A673 (cell line): ENCODE measurements around the gene CARMIL1. TPM values are rescaled to one million over a fixed set of nuclear protein-coding genes. Genes with fewer than 3 reads are reported as not detected.

Source experiments
- BruUV-seq: library from RNA; stranded (reverse); fragments of 400-500 nt; replicated peaks from 2 replicates; lab custom pipeline; 2021; lab: Mats Ljungman, UMichigan
- CTCF ChIA-PET: fragments of 300-600 bp; sonication (Branson Sonifier 250); formaldehyde crosslinking; loops from one replicate; lab custom pipeline; 2022; ENCODE audit warnings: antibody characterized with exemption; lab: Charles Lee
- POLR2A ChIA-PET: fragments of 300-600 bp; sonication (Branson Sonifier 250); formaldehyde crosslinking; loops from one replicate; lab custom pipeline; 2022; ENCODE audit warnings: antibody characterized with exemption; ENCODE audit not compliant: low non-redundant PET; lab: Charles Lee
- DNase-seq: peaks from one replicate; pipeline ENCODE4 v3.0.0-alpha.2; 2015; ENCODE audit warnings: low spot score
- H3K27ac ChIP-seq: fragments of 200-600 bp; sonication (generic); 2 replicates; pipeline ENCODE4 v1.5.1; 2016; ENCODE audit warnings: mixed run types, low read depth, mild to moderate bottlenecking, mixed read lengths, antibody characterized with exemption, low read length; ENCODE audit not compliant: poor library complexity, severe bottlenecking
- H3K27me3 ChIP-seq: fragments of 200-600 bp; sonication (generic); replicated peaks from 2 replicates; pipeline ENCODE4 v1.6.1; 2017; ENCODE audit warnings: mixed run types, low read depth, mild to moderate bottlenecking, mixed read lengths, antibody characterized with exemption, low read length; ENCODE audit not compliant: insufficient read depth, poor library complexity
- H3K36me3 ChIP-seq: fragments of 200-600 bp; sonication (generic); 2 replicates; pipeline ENCODE4 v1.6.1; 2016; ENCODE audit warnings: mixed run types, mild to moderate bottlenecking, mixed read lengths, antibody characterized with exemption, low read length; ENCODE audit not compliant: insufficient read depth, poor library complexity, severe bottlenecking
- H3K4me1 ChIP-seq: fragments of 200-600 bp; sonication (generic); 2 replicates; pipeline ENCODE4 v1.6.1; 2017; ENCODE audit warnings: mixed run types, mild to moderate bottlenecking, mixed read lengths, antibody characterized with exemption, low read length; ENCODE audit not compliant: insufficient read depth, poor library complexity, severe bottlenecking
- H3K4me3 ChIP-seq: fragments of 200-600 bp; sonication (generic); 2 replicates; pipeline ENCODE4 v1.5.1; 2016; ENCODE audit warnings: low read depth, mixed run types, mild to moderate bottlenecking, mixed read lengths, low read length; ENCODE audit not compliant: poor library complexity, severe bottlenecking
- H3K9me3 ChIP-seq: fragments of 200-600 bp; sonication (generic); 2 replicates; pipeline ENCODE4 v1.6.1; 2016; ENCODE audit warnings: mixed run types, low read depth, mild to moderate bottlenecking, mixed read lengths, antibody characterized with exemption, low read length; ENCODE audit not compliant: poor library complexity, severe bottlenecking
- CTCF ChIP-seq: fragments of 300-800, 200-600 bp; sonication (generic); conservative IDR thresholded peaks from 2 replicates; pipeline ENCODE4 v1.5.1; 2017; ENCODE audit warnings: low read depth, mild to moderate bottlenecking, antibody characterized with exemption, low read length, moderate library complexity, mixed read lengths
- EZH2 ChIP-seq: fragments of 200-600 bp; sonication (generic); IDR thresholded peaks from 2 replicates; pipeline ENCODE4 v1.6.1; 2017; ENCODE audit warnings: borderline replicate concordance, low read depth, mild to moderate bottlenecking, mixed read lengths, antibody characterized with exemption, low read length; ENCODE audit not compliant: poor library complexity, severe bottlenecking
- intact Hi-C: fragments of 100-400 bp; cut with micrococcal nuclease; formaldehyde crosslinking; loops from one replicate; pipeline ENCODE4 v1.10.0; 2022; ENCODE audit not compliant: unreplicated experiment
- total RNA-seq: library from RNA; stranded (reverse); gene quantifications from 2 replicates; pipeline ENCODE4 v1.2.3, GENCODE V29; 2021

Gene CARMIL1
- total RNA-seq, 1 experiment from 2014 or later = 7.2 TPM

- no peak overlapping the region for H3K27ac ChIP-seq
- peaks cover 6% of the 10 kb centered on the region for H3K4me1 ChIP-seq
- H3K36me3 ChIP-seq = no peaks in the 10 kb centered on the region
- POLR2A ChIA-PET = no interaction called here
- no peak overlapping the region for H3K4me3 ChIP-seq
- intact Hi-C loops = no loop called here
- no peak for TF ChIP-seq EZH2
- no peak for TF ChIP-seq CTCF
- no peaks in the 10 kb centered on the region for H3K27me3 ChIP-seq
- DNase-seq = no peak
- H3K9me3 ChIP-seq = no peaks in the 10 kb centered on the region
- no TSS peak for BruUV-seq
- CTCF ChIA-PET = no interaction called here
Measured at GRCh38 chr6:25322692-25323091, 43.5 kb downstream of the CARMIL1 start.

- no peak for DNase-seq
- Histone ChIP-seq H3K27ac (no peak overlapping the region), H3K27me3 (no peaks in the 10 kb centered on the region), H3K9me3 (no peaks in the 10 kb centered on the region), H3K4me3 (no peak overlapping the region), H3K4me1 (peaks cover 6% of the 10 kb centered on the region), H3K36me3 (no peaks in the 10 kb centered on the region)
- intact Hi-C loops = no loop called here
- ChIA-PET CTCF (no interaction called here), POLR2A (no interaction called here)
- no TSS peak for BruUV-seq
- no peak for TF ChIP-seq EZH2
- TF ChIP-seq CTCF = no peak
Measured at GRCh38 chr6:25324066-25324762, 45.0 kb downstream of the CARMIL1 start.

DNA sequence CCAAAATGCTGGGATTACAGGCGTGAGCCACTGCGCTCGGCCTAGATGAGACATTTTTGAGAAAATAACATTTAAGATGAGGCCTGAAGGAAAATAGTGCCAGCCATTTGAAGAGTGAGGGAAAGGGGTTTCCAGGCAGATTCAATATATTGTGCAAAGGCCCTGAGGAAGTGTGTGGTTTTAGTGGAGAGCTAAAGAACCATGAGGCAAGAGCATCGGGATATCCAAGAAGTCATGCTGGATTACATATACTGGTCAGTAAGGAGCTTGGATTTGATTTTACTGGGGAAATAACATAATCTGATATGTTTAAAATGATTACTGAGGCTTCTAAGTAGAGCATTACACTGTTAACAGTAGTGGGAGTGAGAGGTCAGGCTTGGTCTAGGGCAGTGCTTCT is 47.0 kb downstream of the CARMIL1 start:
- H3K27me3 ChIP-seq = no peaks in the 10 kb centered on the region
- no peaks in the 10 kb centered on the region for H3K36me3 ChIP-seq
- H3K9me3 ChIP-seq = no peaks in the 10 kb centered on the region
- BruUV-seq = no TSS peak
- intact Hi-C loops = no loop called here
- no peak overlapping the region for H3K27ac ChIP-seq
- TF ChIP-seq CTCF (no peak), EZH2 (no peak)
- POLR2A ChIA-PET = no interaction called here
- H3K4me1 ChIP-seq = peaks cover 7% of the 10 kb centered on the region
- CTCF ChIA-PET = no interaction called here
- no peak overlapping the region for H3K4me3 ChIP-seq
- DNase-seq = no peak
